D721Med (cell line): ENCODE results near the gene SGMS1.

Experiments used
- DNase-seq: peaks from one replicate; pipeline ENCODE4 v3.0.0; 2011; ENCODE audit warnings: low spot score; ENCODE audit not compliant: insufficient read length
- FAIRE-seq: peaks from 2 replicates; lab custom pipeline; 2011; peaks lifted over from hg19 to GRCh38; lab: Jason Lieb, UNC
- TF ChIP-seq, protein P1 (sequence below): IDR thresholded peaks from 2 replicates; pipeline ENCODE4 v1.5.1; 2012; ENCODE audit warnings: mild to moderate bottlenecking, control low read depth; ENCODE audit not compliant: insufficient read depth; ENCODE audit errors: missing control alignments

SGMS1 gene

DNA sequence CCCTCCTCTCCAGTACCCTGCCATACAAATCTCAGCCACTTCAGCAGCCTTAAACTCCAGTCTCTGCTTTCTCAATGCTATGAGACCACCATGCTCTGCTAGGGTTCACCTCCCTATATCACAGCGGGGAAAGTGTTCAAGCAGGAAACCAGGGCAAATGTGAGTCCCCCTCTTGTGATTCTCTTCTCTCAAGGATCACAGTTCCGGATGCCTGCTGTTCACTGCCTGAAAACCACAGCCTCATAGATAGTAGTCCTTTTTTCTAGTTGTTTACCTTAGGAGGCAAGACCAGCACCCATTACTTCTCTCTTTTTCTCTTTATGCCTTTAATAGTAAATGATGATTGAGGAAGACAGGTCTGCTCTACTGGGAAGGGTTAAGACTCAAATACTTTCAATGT, 100.8 kb downstream of the SGMS1 start:
- TF ChIP-seq, protein P1, sequence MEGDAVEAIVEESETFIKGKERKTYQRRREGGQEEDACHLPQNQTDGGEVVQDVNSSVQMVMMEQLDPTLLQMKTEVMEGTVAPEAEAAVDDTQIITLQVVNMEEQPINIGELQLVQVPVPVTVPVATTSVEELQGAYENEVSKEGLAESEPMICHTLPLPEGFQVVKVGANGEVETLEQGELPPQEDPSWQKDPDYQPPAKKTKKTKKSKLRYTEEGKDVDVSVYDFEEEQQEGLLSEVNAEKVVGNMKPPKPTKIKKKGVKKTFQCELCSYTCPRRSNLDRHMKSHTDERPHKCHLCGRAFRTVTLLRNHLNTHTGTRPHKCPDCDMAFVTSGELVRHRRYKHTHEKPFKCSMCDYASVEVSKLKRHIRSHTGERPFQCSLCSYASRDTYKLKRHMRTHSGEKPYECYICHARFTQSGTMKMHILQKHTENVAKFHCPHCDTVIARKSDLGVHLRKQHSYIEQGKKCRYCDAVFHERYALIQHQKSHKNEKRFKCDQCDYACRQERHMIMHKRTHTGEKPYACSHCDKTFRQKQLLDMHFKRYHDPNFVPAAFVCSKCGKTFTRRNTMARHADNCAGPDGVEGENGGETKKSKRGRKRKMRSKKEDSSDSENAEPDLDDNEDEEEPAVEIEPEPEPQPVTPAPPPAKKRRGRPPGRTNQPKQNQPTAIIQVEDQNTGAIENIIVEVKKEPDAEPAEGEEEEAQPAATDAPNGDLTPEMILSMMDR, result no peak
- DNase-seq (no peak), FAIRE-seq (no peak)

DNA sequence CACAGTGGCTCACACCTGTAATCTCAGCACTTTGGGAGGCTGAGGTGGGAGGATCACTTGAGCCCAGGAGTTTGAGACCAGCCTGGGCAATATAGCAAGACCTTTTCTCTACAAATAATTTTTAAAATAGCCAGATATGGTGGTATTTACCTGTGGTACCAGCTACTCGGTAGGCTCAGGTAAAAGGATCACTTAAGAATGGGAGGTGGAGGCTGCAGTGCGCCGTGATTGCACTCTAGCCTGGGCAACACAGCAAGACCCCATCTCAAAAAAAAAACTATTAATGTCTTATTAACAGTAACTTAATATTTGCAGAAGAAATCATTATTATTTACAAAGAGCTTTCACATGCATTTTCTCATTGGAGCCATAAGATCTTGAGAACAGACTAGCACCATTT, 103.6 kb downstream of the SGMS1 start:
- TF ChIP-seq, protein P1, result no peak
- FAIRE-seq (no peak), DNase-seq (no peak)

DNA sequence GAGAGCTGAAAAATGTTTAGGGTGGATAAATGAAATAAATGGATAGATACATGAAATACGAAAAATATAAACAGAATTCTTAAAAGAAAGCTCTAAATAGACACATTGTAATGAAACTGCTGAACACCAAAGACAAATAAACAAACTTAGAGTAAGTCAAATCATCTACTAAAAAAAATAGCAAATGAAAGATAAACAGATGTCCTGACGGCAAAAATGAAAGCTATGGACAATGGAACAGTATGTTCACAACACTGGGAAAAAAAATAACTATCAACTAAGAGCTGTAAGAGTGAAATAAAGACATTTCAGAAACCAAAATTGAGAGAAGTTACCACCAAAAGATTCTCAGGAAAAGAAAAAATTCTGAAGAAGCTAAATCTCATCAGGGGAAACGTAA, 106.1 kb downstream of the SGMS1 start:
- no peak for DNase-seq
- TF ChIP-seq, protein P1, result no peak

DNA sequence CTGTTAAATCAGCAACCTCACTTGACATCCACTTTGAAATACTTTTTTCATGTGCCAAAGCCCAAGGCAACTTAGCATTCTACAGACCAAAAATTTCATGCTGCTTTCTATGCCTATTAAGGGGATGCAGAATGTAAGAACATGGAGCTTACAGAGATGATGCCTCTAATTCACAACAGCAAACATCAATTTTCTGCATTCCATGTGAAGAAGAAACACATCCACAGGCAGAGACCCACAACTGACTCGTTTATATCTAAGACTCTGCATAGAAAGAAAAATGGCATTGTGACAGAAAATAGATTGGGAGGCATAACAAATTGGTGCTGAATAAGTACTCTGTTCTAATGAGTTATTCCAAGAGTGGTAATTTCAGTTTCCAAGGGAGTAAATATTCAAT, 107.6 kb downstream of the SGMS1 start:
- no peak for FAIRE-seq
- TF ChIP-seq, protein P1, result no peak
- no peak for DNase-seq

More for the DNA sequence above, 106.1 kb downstream of the SGMS1 start:
- FAIRE-seq, result no peak

DNA sequence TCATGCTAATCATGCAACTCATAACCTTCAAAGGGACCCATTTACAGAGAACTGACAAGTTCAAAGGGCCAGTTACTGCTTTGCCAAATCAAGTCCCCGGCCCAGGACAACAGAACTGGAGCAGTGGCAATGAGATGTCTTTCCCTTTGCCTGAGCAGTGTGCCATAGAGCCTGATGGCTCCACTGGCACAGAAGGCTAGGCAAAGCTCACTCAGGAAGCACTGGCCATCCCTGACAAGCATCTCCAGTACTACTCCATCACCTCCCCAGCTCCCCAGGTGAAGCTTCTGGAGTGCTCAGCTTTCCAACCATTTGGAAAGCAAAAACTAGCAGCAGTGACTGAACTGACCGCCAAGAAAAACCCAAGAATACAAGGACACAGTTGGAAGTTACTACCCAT, 108.3 kb downstream of the SGMS1 start:
- no peak for FAIRE-seq
- TF ChIP-seq, protein P1, result no peak
- no peak for DNase-seq

DNA sequence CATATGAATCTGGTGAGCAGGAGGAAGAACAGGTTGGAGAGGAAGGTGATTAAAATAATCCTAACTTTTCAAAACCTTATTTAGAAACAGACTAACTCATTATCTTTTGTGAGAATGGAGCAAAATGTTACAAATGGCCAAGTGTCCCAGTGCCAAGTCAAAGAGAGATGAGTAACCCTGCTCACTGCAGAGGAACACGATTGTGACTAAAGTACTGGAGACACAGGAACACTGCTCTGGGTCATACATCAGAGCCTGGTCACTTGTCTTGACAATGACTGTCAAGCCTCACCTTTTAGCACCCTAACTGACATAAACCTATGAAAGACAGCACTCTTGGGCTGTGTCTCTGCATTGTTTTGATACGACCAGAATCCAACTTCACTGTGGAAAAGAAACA, 108.8 kb downstream of the SGMS1 start:
- FAIRE-seq, result no peak
- TF ChIP-seq, protein P1, result no peak
- DNase-seq, result no peak

DNA sequence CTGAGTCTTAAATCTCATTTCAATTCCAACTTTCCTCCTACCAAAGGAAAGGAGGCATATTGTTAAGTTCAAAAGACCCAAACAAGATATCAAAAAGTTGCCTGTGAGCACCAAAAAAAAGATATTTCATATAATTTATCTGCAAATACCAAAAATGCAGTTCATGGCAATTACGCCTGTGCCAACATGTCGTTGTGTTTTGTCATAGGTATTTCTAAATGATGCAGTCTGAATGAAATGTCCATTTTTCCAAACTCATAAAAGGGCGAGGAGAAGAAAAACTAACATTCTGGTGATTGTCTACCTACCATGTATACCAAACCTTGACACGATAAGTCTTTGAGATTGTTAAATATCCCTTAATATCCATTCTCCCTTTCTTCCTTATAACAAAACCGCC, 109.8 kb downstream of the SGMS1 start:
- DNase-seq (no peak), FAIRE-seq (no peak)
- TF ChIP-seq, protein P1, result no peak
